ENCODE results near the gene GPR153.
A peak's percentile ranks its signal among the peaks of the same experiment; 100 is the strongest.

Gene GPR153

DNA sequence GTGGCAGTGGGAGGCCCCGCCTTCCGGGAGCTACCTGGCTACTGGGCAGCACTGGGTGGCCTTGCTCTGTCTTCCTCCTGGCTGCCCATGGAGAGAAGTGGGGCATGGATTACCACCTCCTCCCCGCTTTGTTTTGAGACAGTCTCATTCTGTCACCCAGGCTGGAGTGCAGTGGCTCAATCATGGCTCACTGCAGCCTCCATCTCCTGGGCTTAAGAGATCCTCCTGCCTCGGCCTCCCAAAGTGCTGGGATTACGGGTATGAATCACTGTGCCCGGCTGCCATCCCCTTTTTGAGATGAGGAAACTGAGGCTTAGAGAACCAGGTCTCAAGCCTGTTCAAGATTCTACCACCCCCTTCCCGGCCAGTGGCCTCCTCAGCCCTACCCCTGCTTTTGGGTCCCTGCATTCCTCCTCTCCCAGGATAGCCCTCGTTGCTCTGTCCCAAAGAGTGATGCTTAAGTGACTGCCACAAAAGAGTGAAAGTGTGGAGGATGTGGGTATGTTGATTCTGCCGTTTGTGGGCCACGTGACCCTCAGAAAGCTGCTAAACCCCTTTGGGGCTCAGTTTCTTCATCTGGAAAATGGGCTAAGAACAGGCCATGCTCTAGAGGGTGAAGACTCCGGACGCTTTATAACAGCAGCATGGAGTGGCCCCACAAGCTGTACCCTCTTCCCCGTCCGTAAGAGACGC lies 9.1 kb downstream of the GPR153 start:
- Histone ChIP-seq H3K27me3 (ENCODE audit: control insufficient read depth, insufficient read depth, low read length) (peaks cover 40% of the 10 kb centered on the region), H3K9me3 (ENCODE audit: control insufficient read depth, insufficient read depth, low read length) (no peaks in the 10 kb centered on the region), H3K9ac (ENCODE audit: low read depth, low read length) (no peak overlapping the region), H3K4me3 (ENCODE audit: low read depth, low read length) (no peak overlapping the region), H3K4me1 (ENCODE audit: control insufficient read depth, insufficient read depth, low read length) (peaks cover 2% of the 10 kb centered on the region), H3K36me3 (ENCODE audit: control insufficient read depth, insufficient read depth, low read length) (peaks cover 6% of the 10 kb centered on the region)

DNA sequence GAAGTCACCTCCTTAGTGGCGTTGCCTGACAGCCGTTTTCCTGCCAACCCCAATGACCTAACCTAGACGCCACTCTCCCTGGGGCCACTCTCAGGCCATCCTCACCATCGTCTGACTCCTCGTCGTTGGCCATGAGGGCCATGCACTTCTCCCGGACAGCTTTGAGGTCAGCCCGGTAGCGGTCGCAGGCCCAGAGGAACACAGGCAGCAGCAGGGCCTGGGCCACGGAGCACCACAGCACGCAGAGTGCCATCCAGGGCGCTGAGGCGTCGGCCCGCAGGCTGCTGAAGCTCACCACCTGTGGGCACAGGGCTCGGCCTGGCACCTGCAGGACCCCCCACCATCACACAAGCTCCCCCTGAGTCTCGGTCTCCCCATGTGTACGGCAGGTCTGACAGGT lies 9.7 kb downstream of the GPR153 start:
- no peak overlapping the region for H3K9ac ChIP-seq (ENCODE audit: low read depth, low read length)
- no peaks in the 10 kb centered on the region for H3K9me3 ChIP-seq (ENCODE audit: control insufficient read depth, insufficient read depth, low read length)
- H3K27me3 ChIP-seq (ENCODE audit: control insufficient read depth, insufficient read depth, low read length) = peaks cover 41% of the 10 kb centered on the region
- H3K4me3 ChIP-seq (ENCODE audit: low read depth, low read length) = no peak overlapping the region
- peaks cover 2% of the 10 kb centered on the region for H3K4me1 ChIP-seq (ENCODE audit: control insufficient read depth, insufficient read depth, low read length)
- H3K36me3 ChIP-seq (ENCODE audit: control insufficient read depth, insufficient read depth, low read length) = peaks cover 6% of the 10 kb centered on the region

DNA sequence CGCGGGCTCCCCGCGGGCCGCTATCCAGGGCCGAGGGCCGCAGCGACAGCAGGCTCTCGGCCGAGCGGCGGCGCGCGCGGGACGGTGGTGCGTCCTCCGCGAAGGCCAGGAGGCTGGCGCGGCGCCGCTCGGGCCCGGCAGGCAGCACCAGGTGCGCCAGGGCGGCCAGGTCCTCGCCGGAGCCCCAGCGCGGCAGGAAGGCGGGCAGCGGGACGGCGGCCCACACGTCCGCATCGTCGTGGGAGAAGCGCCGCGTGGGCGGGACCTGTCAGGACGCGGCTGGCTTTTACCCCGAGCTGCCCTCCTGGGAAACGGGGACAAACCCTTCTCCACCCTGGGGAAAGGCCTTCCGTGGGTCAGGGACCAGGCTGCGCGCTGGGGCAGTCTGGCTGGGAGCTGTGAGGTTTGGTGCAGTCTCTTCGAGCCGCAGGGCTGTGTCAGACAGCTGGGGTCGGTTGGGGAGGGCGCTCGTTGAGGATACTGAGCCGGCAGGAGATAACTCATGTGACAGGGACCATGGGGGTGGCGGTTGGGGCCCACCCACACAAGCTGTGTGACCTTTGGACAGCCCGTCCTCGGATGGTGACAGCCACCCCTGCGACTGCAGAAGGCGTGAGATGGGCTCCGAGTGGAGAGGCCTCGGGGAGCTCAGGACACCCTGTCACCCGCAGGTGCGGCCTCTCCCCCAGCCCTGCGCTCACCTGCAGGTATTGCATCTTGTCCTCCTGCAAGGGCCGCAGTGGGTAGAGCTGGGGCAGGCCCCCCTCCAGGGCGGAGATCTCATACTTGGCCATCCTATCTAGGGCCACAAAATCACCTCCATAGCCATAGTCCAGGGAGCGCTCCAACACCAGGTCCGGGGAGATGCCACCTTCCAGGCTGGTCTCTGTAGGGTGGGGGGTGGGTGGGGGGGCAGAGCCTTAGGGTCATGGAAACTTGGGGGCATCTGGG lies 10.9 kb downstream of the GPR153 start:
- H3K4me1 ChIP-seq (ENCODE audit: control insufficient read depth, insufficient read depth, low read length) = peaks cover 2% of the 10 kb centered on the region
- no peaks in the 10 kb centered on the region for H3K9me3 ChIP-seq (ENCODE audit: control insufficient read depth, insufficient read depth, low read length)
- H3K36me3 ChIP-seq (ENCODE audit: control insufficient read depth, insufficient read depth, low read length) = peaks cover 6% of the 10 kb centered on the region
- peaks cover 41% of the 10 kb centered on the region for H3K27me3 ChIP-seq (ENCODE audit: control insufficient read depth, insufficient read depth, low read length)
- peak overlapping the region; percentile 37 for H3K4me3 ChIP-seq (ENCODE audit: low read depth, low read length)
- H3K9ac ChIP-seq (ENCODE audit: low read depth, low read length) = no peak overlapping the region

DNA sequence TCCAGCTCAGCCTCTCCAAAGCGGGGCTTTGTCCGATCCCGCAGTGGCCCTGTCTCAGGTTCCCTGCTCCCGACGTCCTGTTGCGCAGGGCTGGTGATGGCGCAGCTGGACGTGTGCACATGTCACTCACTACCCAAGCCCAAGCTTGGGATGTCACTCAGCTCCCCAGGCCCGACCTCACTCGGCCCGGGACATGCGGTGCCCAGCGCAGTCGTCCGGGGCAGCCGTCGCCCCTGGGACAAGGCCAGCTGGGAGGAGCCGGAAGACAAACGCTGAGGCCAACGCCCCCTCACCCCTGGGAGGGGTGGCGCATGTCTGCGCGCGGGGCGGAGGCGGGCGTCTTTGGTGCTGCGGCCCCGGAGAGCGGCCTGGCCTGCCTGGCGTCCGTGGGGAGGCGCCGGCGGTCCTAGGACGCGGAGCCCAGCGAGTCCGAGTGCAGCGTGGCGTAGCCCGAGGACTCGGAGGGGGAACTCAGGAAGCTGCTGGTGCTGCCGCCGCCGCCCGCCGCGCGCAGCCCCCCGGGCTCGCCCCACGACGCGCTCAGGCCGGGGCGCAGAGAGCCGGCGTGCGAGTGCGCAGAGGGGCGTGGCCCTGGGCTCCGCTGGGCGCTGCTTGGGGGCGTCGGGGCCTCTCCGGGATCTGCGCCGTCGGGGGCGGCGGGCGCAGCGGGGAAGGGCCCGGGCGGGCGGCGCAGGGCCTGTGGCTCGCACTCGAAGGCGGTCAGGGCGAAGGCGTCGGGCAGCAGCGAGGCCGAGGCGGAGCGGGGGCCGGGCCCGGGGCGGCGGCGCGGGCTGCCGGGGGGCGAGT lies 11.8 kb downstream of the GPR153 start:
- no peak overlapping the region for H3K9ac ChIP-seq (ENCODE audit: low read depth, low read length)
- peaks cover 43% of the 10 kb centered on the region for H3K27me3 ChIP-seq (ENCODE audit: control insufficient read depth, insufficient read depth, low read length)
- peak overlapping the region; percentile 22 for H3K4me3 ChIP-seq (ENCODE audit: low read depth, low read length)
- peaks cover 2% of the 10 kb centered on the region for H3K4me1 ChIP-seq (ENCODE audit: control insufficient read depth, insufficient read depth, low read length)
- no peaks in the 10 kb centered on the region for H3K9me3 ChIP-seq (ENCODE audit: control insufficient read depth, insufficient read depth, low read length)
- peaks cover 6% of the 10 kb centered on the region for H3K36me3 ChIP-seq (ENCODE audit: control insufficient read depth, insufficient read depth, low read length)

DNA sequence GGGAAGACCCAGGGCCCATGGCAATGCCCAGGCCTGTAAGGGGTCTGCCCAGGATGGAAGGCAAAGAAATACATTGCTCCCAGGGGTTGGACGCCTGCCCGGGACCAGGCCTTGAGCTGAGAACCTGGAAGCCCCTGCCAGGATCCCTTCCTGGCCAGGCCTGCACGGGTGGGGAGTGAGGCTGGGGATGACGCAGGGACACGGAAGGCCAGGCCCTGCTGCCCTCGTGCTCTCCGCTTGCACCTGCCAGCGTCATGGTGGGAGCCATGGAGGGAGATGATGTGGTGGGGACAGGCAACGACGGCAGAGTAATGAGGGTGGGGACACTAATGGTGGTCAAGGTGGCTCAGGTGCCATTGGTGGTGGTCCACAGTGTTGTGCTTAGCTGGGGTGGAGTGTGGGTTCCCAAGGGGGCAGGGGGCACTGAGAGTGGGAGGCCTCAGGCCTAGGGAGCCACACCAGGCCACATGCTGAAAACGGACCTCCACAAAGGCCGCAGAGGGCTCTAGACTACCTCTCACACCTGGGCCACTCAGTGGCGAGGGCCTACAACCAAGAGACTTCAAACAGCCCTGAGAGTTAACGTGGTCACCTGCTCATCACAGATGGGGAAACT lies 12.6 kb downstream of the GPR153 start:
- Histone ChIP-seq H3K4me3 (ENCODE audit: low read depth, low read length) (peak overlapping the region; percentile 22), H3K9me3 (ENCODE audit: control insufficient read depth, insufficient read depth, low read length) (no peaks in the 10 kb centered on the region), H3K36me3 (ENCODE audit: control insufficient read depth, insufficient read depth, low read length) (no peaks in the 10 kb centered on the region), H3K27me3 (ENCODE audit: control insufficient read depth, insufficient read depth, low read length) (peaks cover 48% of the 10 kb centered on the region), H3K4me1 (ENCODE audit: control insufficient read depth, insufficient read depth, low read length) (peaks cover 5% of the 10 kb centered on the region), H3K9ac (ENCODE audit: low read depth, low read length) (no peak overlapping the region)

DNA sequence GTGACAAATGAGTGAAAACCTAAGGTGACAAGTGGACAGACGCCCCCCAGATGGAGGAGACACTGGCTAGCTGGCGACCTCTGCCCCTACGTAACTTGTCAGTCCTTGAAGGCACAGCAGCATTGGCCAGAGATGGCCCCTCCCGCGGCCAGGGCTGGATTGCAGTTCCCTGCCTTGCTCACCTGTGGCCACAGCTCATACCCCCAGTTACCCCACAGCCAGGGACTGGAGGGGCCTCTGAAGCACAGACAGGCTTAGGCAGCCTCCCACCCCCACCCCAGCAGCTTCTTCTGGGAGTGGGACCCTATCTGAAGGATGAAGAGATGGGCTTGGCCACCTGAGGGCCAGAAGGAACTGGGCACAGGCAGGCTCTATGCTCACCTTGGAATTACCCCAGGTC lies 13.2 kb downstream of the GPR153 start:
- Histone ChIP-seq H3K4me3 (ENCODE audit: low read depth, low read length) (no peak overlapping the region), H3K4me1 (ENCODE audit: control insufficient read depth, insufficient read depth, low read length) (peaks cover 10% of the 10 kb centered on the region), H3K9ac (ENCODE audit: low read depth, low read length) (no peak overlapping the region), H3K27me3 (ENCODE audit: control insufficient read depth, insufficient read depth, low read length) (peaks cover 54% of the 10 kb centered on the region), H3K9me3 (ENCODE audit: control insufficient read depth, insufficient read depth, low read length) (no peaks in the 10 kb centered on the region), H3K36me3 (ENCODE audit: control insufficient read depth, insufficient read depth, low read length) (no peaks in the 10 kb centered on the region)

DNA sequence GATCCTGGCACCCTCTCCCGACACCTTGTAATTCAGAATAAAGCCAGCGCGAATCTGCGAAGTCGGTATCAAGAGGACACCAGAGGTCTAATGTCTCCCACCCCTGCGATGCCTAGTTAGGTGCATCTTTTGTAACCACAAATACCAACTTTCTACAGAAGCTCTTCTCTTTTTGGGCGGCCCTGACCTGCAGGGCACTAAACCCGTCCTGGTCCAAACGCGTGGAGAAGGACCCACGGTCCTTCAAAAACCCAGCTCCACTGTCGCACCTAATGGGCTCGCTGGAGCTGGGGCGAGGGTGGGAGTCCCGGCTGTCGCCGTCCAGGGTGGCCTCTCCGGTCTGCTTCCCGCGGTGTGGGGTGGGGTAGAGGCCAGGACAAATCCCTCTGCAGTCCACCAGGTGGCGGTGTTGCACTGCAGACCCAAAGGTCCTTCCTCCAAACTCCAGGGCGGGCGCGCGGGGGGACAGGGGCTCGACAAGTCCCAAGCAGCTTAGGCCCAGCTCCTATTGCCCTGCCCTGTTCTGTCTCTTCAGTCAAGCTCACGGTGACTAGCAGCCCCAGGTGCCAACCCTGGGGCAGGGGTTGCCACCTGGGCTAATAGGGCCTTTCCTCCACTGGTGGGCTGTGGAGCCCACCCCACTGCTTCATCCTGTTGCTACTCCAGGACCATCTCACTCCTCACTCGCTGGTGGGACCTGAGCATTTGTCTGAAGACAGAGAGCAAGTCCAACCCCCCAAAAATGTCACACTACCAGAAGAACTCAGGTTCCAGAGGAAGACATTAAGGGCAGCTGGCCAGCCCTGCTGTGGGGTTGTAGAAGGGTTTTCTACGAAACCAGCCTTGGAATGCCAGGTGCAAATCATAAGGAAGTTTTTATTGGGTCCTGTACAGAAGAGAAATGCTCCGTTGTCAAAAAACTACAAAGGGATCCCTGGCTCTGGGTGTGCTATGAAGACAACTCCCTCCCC lies 14.1 kb downstream of the GPR153 start:
- Histone ChIP-seq H3K36me3 (ENCODE audit: control insufficient read depth, insufficient read depth, low read length) (no peaks in the 10 kb centered on the region), H3K4me3 (ENCODE audit: low read depth, low read length) (peak overlapping the region; percentile 79), H3K27me3 (ENCODE audit: control insufficient read depth, insufficient read depth, low read length) (peaks cover 54% of the 10 kb centered on the region), H3K9me3 (ENCODE audit: control insufficient read depth, insufficient read depth, low read length) (no peaks in the 10 kb centered on the region), H3K9ac (ENCODE audit: low read depth, low read length) (peak overlapping the region; percentile 28), H3K4me1 (ENCODE audit: control insufficient read depth, insufficient read depth, low read length) (peaks cover 10% of the 10 kb centered on the region)

DNA sequence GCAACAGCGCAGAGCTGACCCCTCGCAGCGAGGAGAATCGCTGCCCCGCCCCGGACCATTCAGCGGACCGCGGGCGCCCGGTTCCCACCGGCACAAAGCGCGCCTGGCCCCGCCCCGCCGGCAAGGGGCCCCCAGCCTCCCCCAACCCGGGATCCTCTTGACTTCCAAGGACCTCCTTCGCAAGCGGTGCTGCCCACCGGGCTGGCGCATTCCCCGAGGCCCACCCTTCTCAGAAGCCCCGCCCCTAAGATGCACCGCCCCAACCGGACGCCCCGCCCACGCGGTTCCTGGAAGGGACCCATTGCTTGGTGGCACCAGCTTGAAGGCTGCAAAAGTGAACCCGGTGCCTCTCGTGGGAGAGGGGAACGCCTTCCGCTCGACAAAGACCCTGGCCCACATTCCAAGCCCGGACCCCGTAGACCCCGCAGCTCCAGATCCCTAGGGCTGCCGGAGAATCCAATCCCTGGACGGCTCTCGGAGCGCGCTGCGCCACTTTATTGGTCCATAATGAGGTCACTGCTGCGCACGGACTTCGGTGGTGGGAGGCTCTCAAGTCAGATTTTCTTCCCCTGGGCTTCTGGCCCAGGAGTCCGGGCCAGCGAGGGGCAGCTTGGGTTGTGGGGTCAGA lies 14.9 kb downstream of the GPR153 start:
- Histone ChIP-seq H3K27me3 (ENCODE audit: control insufficient read depth, insufficient read depth, low read length) (peaks cover 49% of the 10 kb centered on the region), H3K9me3 (ENCODE audit: control insufficient read depth, insufficient read depth, low read length) (no peaks in the 10 kb centered on the region), H3K36me3 (ENCODE audit: control insufficient read depth, insufficient read depth, low read length) (no peaks in the 10 kb centered on the region), H3K4me1 (ENCODE audit: control insufficient read depth, insufficient read depth, low read length) (peaks cover 15% of the 10 kb centered on the region), H3K4me3 (ENCODE audit: low read depth, low read length) (peak overlapping the region; percentile 79), H3K9ac (ENCODE audit: low read depth, low read length) (peak overlapping the region; percentile 28)

DNA sequence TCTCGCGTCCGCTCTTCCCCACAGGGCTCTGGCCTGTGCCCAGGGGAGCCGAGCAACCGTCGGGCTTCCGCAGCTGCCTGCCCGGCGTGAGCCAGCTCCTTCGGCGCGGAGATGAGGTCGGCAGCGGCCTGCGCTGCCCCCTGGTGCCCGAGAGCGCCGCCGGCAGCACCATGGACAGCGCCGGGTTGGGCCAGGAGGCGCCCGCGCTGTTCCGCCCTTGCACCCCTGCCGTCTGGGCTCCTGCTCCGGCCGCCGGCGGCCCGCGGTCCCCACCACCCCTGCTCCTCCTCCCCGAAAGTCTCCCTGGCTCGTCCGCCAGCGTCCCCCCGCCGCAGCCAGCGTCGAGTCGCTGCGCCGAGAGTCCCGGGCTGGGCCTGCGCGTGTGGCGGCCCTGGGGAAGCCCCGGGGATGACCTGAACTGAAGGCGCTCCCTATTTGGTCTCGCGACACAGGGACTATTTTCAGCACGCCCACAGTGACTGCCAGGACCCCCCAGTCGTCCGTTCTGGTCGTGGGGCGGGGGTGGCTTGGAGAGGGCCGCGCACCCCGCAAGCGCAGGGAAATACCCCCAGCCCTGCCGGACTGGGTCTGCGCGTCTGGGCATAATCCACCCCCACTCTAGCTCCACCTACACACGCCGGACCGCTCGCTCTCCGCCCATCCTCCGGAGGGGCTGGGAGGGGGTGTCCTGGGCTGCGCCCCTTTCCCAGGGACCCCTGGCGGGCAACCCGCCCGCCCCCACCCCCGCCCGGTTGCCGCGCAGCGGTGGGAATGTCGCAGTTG lies 15.6 kb downstream of the GPR153 start:
- Histone ChIP-seq H3K27me3 (ENCODE audit: control insufficient read depth, insufficient read depth, low read length) (peaks cover 43% of the 10 kb centered on the region), H3K9me3 (ENCODE audit: control insufficient read depth, insufficient read depth, low read length) (no peaks in the 10 kb centered on the region), H3K36me3 (ENCODE audit: control insufficient read depth, insufficient read depth, low read length) (no peaks in the 10 kb centered on the region), H3K9ac (ENCODE audit: low read depth, low read length) (no peak overlapping the region), H3K4me1 (ENCODE audit: control insufficient read depth, insufficient read depth, low read length) (peaks cover 20% of the 10 kb centered on the region), H3K4me3 (ENCODE audit: low read depth, low read length) (peak overlapping the region; percentile 79)
